GM21723 (cell line): Measurements from ENCODE around the gene NDUFC1.

Experiments used
- ATAC-seq: cut with Tn5 transposase; IDR thresholded peaks from one replicate; pipeline ENCODE4 v1.9.1; 2021; ENCODE audit warnings: mild to moderate bottlenecking, moderate library complexity; ENCODE audit not compliant: unreplicated experiment

Gene NDUFC1

DNA sequence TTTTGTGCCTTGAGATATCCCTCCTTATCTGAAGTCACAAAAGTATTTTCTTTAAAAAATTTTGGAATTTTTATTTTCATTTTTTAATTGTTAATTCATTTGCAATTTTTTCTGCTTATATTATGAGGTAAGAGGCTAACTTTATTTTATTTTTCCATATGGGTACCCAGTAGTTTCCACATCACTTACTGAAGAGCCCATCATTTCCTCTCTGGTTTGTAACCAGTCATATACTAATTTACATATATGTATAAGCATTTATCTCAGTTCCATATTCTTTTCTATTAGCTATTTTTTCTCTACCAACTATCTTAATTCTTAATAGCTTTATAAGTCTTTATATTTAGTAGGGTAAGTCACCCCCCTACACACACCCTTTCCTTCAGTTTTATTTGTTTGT is 49.2 kb downstream of the NDUFC1 start:
- no peak for ATAC-seq

DNA sequence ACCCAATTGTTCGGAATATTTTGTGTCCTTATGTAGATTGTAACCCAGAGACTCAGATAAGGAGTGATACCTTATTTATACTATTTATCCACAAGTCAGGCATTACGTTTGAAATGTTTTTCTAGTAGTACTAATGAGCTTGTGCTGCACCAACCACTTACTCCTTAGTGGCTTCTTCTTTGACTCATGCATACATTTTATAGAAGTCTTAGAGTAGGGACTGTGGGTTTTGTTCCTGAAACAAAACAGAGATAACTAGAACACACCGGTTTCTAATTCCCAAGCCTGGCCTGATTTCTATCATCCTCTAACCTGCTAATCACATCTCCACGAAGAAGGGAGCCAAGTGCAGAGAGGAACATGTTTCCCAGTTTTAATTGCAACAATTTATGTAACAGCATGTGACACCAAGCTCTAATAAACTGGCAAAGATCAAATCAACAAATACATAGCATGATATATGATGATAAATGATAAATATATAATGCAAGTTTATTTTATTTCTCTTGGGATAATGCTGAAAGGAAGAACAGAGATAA is 54.5 kb downstream of the NDUFC1 start:
- no peak for ATAC-seq

DNA sequence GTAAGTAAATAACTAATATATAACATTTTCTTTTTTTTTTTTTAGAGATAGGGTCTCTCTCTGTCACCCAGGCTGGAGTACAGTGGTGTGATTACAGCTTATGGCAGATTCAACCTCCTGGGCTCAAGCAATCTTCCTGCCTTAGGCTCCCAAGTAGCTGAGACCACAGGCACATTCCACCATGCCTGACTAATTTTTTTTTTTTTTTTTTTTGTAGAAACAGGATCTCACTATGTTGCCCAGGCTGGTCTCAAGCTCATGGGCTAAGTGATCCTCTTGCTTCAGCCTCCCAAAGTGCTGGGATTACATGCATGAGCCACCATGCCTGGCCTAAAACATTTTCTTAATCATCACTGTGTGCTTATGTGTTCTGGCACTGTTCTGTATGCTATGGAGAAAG is 55.0 kb downstream of the NDUFC1 start:
- ATAC-seq, result no peak

DNA sequence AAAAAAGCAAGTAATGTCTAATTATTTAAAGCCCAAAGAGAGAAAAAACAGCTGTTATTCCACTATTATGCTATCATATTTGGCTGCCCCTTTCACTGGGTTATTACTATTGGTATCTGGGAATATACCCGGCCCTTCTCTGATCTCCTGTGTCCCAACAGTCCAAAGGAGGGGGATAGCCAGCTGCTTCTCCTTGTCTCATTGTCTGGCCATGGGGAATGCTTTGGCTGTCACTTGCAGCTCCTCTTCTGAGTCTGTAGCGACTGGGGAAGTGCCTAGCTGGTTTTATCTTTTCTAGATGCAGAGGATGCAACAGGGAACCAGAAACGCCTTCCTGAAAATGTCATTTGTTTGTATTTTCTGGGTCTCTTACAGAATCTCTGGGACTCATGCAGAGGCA is 56.1 kb downstream of the NDUFC1 start:
- ATAC-seq, result no peak

DNA sequence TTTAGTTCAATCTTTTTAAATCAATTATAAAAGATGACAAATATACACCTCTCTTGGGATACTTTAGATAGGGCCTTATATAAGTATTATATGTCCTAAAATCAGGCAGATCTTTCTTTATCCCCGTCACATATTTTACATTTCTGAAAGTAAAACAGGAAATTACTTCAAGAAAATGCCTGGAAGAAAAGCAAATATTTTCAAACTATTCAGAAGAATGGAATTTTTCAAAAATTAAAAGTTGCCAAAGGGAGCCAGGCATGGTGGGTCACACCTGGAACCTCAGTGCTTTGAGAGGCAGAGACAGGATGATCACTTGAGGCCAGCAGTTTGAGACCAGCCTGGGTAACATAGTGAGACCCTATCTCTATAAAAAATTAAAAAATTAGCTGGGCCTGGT is 56.7 kb downstream of the NDUFC1 start:
- ATAC-seq, result no peak

DNA sequence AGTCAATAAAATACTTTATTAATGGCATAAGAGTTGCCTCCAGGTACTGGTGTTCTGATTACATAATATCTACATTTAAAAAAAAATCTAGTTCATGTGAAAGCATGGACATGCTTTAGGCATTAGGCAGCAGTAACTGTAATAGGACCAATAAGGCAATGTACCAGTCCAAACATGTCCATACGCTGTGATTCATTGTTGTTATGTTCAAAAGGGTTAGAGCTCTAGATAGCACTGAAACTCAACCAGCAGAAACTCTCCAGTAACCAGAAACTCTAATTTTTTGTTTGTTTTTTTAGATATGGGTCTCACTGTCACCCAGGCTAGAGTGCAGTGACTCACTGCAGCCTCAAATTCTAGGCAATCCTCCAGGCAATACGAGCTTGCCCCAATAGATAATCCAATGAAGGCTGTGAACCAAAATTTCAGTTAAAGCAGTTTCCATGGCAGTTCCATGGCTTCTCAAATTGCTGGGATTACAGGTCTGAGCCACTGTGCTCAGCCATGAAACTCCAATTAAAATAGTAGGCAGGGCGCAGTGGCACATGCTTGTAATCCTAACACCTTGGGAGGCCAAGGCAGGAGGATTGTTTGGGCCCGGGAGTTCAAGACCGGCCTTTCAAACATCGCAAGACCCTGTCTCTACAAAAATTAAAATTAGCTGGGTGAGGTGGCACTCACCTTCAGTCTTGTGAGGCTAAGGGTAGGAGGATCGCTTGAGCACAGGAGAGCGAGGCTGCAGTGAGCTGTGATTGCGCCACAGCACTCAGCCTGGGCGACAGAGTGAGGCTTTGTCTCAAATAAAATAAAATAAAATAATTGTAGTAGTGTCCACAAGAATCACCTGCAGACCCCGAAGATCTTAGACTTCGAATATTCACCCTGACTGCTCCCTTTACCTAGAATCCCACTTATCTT is 58.6 kb downstream of the NDUFC1 start:
- no peak for ATAC-seq

DNA sequence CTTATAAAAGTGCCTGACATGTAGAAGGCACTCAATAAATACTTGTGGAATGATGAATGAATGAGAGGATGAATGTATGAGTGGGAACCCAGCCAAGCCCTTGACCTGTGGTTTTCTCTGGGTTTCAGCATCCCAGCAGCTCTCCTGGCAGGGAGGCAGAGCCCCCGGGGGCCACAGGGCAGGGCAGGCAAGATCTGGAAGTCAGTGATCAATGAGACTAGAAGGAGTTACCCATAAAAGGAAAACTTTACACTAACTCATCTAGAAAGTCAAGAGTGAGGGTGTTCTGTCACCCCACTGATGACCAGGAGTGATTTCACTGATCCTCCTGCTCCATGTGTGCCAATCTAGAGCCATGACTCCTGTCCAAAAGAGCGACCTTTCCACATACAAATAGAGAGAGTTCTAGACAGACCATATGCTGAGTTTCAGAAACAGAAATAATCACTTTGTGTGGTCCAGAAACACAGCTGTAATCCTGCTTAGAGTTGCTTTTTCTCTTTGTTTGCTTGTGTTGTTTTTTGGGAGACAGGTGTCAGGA is 59.7 kb downstream of the NDUFC1 start:
- no peak for ATAC-seq

DNA sequence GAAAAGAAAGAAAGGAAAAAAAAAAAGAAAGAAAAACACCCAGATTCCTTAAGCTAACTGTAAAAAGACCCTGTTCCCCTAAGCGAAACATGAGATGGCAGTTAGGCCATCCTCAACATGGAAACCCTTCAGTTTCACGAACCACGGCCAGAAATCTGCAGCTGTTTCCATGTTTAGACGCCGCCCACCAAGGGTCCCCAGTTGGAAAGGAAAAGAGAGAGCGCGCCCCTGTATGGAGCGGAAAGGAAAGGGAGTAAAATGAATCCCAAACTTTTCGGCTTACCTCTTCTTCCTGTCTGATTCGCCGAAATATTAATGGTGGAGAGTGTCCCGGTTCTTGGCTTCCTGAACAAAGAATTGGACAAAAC is 60.5 kb downstream of the NDUFC1 start:
- no peak for ATAC-seq

DNA sequence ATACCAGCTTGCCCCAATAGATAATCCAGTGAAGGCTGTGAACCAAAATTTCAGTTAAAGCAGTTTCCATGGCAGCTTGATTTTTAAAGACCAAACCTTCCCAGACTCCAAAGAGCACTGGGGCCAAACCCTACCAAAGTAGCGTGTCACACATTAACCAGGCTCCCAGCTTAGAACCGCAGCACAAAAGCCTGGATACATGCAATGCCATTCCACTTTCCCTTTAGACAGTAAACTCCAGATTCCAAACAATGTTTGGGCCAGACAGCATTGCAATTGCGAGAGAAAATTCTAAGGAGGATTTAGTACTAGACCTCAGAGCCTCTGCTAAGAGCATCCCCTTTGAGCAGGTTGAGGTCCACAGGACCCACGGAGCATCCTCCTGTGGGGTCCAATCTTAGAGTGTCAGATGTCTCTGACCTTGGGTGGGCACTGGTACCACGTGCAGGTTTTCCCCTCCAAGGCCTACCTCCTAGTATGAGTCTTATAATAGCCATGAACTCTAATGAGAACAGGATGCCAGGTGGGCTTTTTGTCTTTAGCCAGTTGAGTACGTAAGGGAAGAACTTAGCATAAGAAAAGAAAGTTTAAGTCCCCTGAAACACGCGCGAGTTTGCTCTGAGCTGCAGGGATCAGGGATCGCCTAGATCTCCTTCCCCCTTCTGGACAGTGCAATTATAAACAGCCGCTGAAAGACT is 61.0 kb downstream of the NDUFC1 start:
- no peak for ATAC-seq
